Glomerular visceral epithelial cell (primary cell): ENCODE measurements around the gene SNRNP40.

Experiments
- DNase-seq: peaks from one replicate; pipeline ENCODE4 v3.0.0-alpha.2; 2016; ENCODE audit errors: extremely low spot score

Gene SNRNP40

GRCh38 chr1:31231802-31232201 is 64.8 kb downstream of the SNRNP40 start:
- no peak for DNase-seq

DNA sequence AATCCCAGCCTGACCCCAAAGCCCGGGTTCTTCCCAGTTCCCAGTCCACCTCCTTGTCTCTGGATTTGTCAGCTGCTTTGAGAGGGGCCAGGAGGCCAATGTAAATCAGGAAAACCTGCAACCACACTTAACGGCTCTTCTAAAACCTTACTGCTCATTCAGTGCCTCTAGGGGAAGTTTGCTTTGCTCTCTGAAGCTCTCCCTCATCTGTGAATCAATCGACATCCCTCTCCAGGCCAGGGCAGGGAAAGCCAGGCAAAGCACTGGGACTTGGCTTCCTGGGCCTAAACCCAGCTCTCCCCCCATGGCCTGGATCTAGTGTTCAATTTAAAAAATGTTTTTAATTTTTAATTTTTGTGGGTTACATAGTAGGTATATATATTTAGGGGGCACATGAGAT is 66.2 kb downstream of the SNRNP40 start:
- no peak for DNase-seq

- no peak for DNase-seq
Observed at GRCh38 chr1:31228986-31229385, 67.6 kb downstream of the SNRNP40 start.

DNA sequence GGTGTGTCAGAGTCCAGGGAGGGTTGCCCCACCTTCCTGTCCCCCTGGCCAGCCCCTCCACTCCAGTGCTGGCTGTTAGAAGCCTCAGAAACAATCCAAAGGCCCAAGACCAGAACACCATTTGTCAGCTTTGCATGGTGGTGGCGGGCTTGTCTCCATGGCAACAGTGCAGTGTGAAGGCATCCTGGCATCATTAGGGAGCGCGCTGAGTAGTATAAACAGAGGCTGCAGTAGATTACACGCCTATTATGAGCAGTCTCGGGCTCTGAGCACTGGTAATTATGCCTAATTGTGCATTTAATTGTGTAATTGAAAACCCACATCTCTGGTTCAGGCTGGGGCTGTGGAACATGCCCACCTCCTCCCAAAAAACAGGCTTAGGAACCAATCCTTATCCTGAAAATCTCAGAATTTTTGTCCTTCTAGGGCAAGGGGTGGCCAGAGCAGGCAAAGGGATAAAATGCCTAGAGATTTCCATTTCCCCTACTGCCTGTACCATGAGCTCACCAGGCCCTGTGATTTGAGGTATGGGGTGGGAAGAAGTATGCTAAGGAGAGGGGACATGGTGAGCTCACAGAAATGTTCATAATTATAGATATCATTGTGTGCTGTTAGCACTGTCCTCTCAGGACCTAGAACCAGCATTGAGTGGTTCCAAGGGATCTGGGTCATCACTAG is 68.6 kb downstream of the SNRNP40 start:
- DNase-seq, result no peak

GRCh38 chr1:31224068-31224467 is 72.5 kb downstream of the SNRNP40 start:
- no peak for DNase-seq

GRCh38 chr1:31222176-31222575 is 74.4 kb downstream of the SNRNP40 start:
- no peak for DNase-seq

- no peak for DNase-seq
Observed at GRCh38 chr1:31221072-31221471, 75.5 kb downstream of the SNRNP40 start.

DNA sequence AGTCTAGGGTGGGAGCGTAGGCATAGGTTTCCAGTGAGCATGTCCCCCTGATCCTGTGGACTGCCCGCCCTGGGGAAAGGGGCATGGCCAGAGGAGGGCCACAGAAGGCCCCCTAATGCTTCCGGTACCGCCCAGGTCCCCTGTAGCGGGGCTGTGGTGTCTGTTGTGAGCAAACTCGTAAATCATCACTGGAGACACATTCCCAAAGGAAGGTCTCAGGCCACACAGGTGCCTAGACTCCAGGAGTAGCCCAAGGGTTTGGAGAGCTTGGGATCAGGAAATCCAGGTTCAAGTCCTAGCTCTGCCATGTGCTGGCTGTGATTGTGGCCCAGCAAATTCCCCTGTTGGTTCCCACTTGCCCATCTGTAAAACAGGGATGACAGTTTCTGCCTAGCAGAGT is 77.1 kb downstream of the SNRNP40 start:
- DNase-seq, result no peak

GRCh38 chr1:31218705-31219104 is 77.9 kb downstream of the SNRNP40 start:
- no peak for DNase-seq

GRCh38 chr1:31216016-31216415 is 80.6 kb downstream of the SNRNP40 start:
- peak; percentile 10 for DNase-seq

- no peak for DNase-seq
Observed at GRCh38 chr1:31215065-31215570, 81.5 kb downstream of the SNRNP40 start.

- DNase-seq, result no peak
Observed at GRCh38 chr1:31214316-31215064, 82.1 kb downstream of the SNRNP40 start.
